ENCODE measurements around the gene RALY.
"Not testable (repeated sequence)": the region's sequence is repeated elsewhere in the genome, so short reads cannot be mapped to it uniquely, and the experiment has no call there.

RALY gene

DNA sequence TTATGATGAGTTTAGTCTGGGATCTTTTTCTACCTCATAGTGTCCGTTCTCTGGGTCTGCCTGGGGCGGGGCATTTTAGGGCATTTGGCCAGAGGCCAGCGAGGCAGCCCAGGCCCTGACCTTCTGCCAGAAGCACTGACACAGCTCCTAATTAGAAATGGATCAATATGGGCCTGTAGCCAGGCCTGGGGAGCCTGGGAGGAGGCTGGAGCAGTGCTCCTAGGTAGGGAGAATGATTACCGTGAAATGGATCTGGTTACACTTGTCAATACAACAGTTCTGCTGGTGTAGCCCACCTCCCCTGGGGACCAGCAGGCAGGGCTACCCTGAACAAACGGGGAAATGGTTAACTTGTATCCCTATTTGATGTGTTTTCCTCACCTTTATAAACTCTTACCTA, 23.0 kb downstream of the RALY start:
- DNase-seq (ENCODE audit: low spot score): no peak

DNA sequence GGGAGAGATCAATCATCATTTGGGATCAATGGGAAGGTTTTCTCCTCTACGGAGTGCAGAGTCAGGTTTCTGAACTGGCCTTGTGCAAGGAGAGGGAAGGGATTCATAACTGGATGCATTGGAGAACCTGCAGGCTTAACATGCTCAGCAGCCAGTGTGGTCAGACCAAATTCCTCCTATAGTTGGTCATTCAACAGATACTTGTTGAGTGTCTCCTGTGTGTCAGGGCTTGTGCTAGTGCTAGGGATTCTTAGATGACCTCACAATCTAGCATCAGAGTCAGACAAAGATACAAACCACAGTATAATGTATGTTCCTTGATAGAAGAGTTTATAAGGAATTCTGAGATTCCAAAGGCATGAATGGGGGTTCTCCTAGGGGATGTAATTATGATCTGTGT, 23.9 kb downstream of the RALY start:
- DNase-seq (ENCODE audit: low spot score): no peak

DNA sequence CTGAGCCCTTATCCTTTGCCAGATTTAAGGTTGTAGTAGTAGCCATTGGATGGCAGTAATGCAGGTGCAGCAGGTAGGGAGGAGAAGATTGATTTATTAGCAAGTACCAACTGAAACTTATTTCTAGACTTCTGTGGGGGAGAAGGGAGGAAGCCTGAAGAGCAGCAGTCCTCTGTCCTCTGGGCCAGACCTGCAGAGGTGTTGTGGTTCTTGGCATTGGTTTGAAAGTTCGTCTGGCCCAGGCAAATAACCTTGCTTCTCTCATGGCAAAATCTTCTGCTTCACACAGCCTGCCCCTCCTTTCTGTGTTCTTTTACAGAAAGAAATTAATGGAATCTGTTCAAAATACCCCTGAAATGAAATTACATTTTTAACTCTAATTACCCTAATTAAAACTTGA, 24.5 kb downstream of the RALY start:
- no peak for DNase-seq (ENCODE audit: low spot score)

DNA sequence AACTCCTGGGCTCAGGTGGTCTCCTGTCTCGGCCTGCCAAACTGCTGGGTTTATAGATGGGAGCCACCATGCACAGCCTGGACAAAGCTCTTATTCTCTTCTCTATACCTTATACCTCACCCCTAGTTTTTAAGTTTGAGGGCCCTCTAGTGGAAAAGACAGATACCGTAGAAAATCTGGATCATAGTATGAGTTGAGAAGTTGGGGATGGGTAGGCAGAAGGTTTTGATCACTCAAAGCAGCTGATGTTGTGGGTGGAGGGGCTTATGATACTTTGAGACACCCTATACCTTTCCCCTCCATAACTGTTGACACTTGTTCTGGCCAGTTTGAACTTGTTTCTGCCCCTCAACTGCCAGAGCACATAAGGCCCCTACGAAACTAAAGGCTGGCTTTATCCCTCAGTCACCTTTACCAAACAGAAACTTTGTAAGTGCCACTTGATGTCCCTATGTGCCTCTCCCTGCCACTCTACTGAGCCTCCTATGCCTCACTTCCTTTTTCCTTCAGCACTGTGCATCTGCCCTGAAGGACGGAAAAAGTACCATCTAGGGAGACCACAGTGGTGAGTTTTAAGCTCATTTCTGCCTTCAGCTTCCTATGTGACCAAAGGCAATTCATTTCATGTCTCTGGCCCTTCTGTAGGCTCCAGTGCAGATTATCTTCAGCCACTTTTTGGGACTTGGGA, 28.6 kb downstream of the RALY start:
- DNase-seq (ENCODE audit: low spot score): no peak

DNA sequence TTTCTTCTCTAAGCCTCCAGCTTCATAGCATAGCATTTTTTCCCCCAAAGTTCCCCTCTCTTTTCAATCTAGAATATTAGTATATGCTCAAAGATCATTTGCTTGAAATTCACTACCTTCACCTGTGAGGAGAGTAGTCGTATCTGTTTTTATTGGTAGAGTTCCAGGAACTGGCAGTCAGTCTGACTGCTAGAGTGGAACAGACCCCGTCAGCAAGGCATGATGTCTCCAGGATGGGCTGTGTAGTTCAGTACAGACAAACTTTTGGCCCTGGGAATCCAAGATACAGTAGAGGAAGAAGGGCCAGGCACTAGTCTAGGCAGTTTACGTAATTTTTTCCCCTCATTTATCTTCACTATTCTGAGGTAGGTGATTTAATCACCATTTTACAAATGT, 29.1 kb downstream of the RALY start:
- no peak for DNase-seq (ENCODE audit: low spot score)

DNA sequence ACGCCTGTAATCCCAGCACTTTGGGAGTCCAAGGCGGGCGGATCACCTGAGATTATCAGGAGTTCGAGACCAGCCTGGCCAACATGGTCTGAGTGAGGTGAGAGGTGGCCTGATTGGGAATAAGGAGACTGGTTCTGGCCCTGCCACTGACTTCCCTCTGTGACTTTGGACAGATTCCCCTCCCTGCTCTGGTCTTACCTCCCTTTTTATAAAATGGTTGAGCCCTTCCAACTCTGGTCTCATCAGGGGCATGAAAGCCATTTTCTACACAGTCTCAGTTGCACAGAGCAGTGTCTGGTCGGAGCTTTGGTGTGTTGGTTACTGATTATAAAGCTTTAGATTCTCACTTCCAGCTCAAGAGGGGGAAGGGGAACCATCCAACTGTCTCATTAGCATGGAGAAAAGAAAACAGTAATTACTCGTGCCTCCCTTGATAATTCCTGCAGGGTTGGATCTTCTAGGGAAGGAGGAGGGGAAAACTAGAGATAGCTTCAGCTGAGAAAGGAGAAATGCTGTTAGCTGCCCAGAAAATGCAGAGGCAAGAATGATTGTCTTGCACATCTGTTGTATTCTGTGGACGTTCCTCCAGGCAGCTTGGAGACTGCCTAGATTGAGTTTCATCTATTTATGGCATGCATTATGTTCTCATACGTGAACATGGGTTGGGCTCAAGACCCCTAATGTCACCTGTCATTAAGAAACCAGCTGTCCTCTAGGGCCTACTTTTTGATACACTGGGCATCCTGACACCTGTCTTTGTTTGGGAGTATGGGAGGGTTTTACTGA, 30.4 kb downstream of the RALY start:
- no peak for DNase-seq (ENCODE audit: low spot score)

DNA sequence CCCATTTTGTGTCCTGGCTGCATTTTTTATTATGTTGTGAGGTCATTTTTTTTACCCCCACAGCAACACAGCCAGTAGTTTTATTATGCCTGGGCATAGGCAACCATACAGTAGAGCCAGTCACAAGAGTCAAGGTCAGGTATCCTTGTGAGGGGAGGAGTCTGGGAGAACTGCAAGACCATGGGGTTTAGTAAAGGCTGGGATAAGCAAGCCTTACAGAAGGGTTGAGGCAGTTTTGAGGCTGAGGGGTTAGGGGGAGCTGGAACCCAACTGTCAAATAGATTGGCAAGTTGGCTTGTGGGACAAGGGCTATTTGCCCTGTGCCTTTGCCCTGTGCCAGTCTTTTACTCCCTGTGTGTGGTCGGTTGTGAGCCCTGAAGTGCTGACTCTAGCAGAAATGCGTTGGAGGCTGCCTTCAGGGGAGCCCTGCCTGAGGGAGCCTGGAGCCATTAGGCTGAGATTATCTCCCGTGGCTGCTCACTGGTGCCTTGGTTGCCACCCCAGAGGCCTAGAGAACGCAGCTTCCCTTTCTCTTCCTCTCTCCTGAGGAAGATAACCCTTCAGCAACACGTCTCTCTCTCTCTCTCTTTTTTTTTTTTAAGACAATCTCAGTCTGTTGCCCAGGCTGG, 31.1 kb downstream of the RALY start:
- DNase-seq (ENCODE audit: low spot score): no peak

DNA sequence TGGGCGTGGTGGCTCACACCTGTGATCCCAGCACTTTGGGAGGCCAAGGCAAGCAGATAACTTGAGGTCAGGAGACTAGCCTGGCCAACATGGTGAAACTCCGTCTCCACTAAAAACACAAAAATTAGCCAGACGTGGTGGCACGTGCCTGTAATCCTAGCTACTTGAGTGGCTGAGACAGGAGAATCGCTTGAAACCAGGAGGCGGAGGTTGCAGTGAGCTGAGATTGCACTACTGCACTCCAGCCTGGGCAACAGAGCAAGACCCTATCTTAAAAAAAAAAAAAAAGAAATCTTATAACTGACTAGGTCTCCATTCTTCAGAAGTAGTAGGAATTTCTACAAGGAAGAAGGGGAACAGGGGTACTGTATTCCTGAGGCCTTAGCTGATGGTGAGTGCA, 34.3 kb downstream of the RALY start:
- DNase-seq (ENCODE audit: low spot score): not testable (repeated sequence)

DNA sequence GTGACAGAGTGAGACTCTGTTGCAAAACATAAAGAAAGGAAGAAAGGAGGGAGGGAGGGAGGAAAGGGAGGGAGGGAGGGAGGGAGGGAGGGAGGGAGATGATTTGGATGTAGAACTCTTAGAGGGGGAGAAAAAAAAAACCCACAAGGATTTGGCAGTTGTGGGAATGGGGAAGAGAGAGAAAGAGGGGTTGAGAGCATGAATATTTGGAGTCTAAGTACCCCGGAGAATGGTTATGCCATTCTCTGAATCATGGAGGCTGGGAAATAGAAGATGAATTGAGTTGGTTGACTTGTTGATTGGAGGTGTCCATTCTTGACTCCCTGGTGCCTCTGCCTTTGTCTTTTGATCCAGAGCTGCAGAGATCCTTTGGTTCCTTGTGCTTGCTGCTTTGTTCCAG, 35.7 kb downstream of the RALY start:
- no peak for DNase-seq (ENCODE audit: low spot score)

DNA sequence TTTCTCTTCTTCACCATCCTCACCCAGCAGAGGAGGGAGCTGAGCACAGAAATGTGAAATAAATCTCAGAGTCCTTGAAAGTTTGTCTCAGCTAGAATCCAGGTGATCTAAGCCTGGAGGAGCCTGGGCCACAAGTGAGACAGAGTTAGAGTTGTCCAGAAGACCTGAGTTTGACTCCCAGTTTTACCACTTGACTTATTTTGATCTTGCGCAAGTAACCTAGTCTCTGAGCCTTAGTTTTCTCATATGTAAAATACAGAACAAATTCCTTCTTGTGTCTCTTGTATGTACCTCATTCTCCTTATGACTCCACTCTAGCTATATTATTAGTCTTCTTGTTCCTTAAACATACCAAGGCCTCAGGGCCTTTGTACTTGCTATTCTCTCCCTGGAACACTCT, 36.7 kb downstream of the RALY start:
- DNase-seq (ENCODE audit: low spot score): no peak

DNA sequence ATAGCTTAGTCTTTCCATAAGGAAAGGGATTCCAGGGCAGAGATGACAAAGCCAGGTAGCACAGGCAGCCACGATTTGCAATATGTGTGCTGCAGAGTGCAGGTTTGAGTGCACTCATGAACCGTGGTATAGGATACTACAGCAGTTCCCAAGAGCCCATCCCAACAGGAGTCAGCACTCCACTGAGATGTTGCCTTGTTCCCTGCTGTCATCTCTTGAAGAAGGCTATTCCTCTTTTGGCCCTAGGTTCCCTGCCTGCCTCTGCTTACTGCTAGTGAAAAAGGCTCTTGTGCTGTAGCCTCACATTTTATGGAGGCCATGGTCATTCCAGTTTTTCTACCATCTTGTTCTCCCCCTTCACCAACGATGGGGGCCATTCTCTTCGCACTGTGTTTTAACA, 40.2 kb downstream of the RALY start:
- no peak for DNase-seq (ENCODE audit: low spot score)

DNA sequence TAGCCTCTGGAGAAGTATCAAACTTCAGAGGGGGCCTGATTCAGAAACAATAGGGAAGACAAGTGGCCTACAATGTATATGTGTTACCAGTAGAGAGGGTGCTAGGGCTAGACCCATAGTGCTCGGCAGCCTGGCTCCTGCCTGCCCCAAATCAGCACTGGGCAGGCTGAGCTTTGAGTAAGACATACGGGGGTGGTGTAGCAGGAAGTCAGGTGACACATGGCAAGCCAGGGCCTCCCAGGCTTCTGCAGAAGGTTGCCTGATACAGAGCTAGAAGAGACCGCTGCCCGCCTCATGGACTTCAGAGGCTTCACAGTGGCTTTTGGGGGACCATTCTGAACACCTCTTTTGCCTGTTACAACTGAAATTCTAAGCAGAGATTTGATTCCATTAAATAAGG, 43.4 kb downstream of the RALY start:
- no peak for DNase-seq (ENCODE audit: low spot score)

DNA sequence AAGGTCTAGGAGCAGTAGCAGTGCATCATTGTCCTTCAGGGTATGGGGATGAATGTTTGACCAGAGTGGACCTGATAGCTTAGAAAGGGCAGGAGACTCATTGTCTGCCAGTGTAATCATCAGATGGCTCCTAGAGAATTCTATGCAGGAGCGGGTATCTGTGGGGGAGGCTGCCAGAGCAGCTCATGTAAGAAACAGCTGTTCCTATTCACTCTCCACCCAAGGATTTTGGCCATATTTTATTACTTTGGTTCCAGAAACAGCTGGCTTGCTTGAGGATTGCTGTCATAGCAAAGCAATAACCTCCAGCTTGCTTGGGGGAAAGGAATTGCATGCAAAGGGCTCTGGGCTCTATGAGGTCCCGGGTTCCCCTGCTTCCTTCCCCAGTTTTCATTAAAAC, 44.1 kb downstream of the RALY start:
- no peak for DNase-seq (ENCODE audit: low spot score)

DNA sequence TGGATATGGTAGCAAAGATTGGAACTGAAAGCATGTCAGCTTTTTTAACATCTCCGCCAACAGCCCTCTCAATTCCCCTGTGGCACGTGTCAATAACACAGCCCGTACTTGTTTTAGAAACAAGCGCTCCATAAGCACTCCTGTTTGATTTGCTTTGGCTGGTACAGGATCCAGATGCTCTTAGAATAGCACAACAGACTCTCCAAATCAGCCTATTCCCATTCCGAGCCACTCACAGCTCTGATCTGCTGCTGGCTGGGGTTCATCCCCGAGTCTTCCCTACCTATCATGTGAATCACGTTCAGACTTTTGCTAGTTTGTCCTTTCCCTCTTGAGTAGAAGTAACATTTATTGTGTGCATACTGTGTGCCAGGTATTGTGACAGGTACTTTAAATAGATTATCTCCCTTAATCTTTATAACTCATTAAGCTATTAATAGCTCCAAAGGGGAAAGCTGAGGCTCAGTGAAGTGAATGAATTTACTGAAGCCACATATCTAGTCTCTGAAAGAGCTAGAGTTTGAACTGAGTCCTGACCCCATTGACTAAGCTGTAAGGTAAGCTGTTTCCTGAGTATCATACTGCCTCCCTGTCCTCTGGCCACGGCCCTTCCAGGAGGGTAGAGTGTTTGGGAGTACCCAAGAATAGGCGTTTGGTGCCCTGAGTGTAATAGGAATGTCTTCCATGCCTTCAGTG, 46.7 kb downstream of the RALY start:
- DNase-seq (ENCODE audit: low spot score): no peak

DNA sequence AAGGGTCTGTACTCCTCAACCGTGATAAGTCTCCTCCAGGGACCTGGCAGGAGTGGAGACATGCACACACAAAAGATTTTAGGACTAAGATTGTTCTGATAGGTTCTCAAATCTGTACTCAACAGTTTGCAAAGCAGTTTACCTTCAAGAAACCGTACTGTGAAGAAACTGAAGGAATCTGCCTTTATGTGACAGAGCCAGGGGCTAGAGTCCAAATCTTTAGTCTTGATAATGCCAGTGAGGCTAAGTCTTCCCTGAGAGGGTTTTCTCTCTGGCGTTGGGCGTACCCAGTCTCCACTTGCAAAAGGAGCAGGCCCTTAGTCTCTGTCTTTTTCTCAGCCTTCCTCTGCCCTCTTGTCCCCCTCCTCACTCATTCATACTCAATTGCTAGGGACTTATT, 47.5 kb downstream of the RALY start:
- no peak for DNase-seq (ENCODE audit: low spot score)

DNA sequence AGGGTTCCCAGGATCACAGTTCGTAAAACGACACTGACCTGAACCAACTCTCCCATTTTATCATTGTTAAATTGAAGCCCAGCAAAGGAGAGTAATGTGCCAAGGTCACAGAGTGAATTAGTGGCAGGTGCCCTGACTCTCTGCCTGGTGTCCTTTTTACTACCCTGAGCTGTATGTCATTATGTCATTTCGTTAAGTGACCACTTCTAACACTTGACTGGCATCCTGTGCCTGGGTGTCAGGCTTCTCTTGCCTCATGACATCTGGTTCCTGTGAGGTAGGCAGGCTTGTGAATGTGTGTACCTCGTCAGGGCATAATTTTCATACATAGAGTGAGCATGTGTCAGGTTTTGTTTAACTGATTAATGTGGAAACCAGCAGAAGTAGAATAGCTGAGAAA, 48.6 kb downstream of the RALY start:
- no peak for DNase-seq (ENCODE audit: low spot score)

DNA sequence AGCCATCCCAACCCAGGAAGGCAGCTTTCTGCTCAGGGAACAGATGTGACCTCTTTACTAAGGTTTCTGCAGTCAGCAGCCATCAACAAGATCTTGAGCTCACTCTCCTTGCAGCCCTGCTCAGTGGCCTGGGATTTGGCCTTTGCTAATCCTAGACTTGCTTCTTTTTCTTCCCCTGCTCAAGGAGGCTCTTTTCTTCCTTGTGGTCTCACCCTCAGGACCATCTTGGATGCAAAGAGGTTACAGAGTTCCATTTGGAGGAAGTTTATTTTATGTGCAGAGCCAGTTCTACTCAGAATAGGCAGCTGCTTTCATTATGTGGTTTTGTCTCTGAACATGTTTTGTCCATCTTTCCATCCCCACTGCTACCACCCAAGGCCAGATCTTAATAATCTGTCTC, 49.3 kb downstream of the RALY start:
- no peak for DNase-seq (ENCODE audit: low spot score)

DNA sequence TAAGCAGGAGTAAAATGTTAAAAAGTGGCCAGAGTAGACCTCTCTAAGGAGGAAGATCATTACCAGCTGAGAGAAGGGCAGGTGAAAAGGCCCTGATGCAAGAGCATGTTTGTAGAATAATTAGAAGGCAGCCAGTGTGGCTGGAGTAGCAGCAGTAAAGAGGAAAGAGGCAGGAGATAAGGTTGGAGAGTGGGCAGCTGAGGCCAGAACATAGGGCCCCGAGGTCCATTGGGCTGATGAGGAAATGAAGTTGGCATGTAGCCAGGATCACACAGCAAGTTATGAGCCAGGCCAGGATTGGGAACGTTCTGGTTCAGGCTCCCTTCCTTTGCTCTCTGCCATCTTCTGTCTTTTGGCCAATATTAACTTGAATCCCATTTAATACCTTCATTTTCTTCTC, 51.6 kb downstream of the RALY start:
- no peak for DNase-seq (ENCODE audit: low spot score)

DNA sequence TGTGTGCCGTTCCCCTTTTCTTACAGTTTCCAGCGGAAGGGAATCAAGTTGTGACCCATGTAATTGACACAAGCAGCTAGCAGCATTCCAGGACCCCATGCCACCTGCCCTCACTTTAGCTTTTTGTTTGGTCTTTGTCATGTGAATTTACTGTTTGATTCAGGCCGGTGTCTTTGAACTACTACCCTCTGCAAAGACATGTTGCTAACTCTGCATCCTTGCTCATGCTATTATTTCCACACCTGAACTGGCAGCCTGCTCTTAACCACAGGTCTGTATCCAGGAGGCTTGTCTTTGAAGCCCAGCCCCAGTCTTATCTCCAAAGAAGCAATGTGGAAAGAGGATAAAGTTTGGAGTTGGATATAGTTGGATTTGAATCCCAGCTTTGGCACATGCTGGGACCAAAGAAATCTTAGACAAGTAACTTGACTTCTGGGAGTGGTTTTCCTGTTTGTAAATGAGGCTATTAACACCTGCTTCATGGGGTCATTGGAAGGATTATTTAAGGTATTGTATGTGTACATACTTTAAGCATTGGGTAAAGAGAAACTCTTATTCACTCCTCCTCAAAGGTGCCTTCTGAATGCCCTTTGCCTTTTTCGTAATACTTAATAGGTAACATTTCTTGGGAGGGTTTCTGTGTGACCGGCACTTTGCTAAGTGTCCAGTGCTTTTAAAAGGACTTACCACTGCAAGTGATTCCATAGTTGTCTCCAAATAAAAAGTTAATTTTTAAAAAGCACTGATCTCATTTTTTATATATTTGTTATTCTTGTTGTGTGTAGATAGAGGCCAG, 52.4 kb downstream of the RALY start:
- DNase-seq (ENCODE audit: low spot score): no peak

DNA sequence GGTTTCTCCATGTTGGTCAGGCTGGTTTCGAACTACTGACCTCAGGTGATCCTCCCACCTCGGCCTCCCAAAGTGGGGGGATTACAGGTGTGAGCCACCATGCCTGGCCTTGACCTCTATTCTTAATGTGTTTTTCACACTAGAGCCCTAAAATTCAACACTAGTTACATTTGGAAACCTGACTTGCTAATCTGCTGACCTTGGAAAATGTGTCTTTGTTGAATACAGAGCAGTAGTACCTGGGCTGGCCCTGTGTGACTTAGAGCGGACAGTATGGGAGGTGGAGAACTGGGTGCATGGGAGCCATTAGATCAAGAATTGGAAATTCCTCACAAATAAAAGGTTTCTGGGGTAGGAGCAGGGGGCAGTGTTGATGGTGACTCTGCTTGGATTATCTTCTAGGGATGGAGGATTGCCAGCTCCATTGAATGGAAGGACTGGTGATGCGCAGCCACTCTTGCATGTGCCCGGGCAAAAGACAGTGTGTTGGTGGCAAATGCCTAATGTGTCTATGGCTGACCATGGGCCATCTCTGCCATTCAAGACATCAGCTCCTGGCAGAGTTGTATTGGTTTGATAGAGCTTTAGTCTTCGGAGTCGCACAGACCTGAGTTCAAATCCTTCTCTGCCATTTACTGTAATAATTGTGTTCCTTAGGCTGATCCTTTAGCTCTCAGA, 53.4 kb downstream of the RALY start:
- no peak for DNase-seq (ENCODE audit: low spot score)

DNA sequence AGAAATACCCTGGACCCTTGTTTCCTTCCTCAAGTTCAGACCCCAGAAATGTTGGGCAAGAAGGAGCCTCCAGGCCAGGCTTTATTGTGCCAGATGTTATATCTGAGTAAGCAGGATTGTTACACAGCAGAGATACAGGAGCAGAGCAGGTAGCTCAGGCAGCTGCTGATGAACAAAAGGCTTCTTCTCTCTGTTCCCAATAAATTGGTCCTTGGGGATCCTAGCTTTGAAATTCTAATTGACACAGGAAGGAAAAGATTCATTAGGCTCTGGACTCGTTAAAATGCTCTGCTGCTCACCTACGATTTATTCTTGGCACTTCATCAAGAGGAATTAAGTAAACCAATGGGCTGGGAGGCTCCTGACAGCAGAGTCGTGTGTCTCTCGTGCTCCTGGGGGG, 54.2 kb downstream of the RALY start:
- DNase-seq (ENCODE audit: low spot score): no peak

Measured in left forelimb (tissue), 1 donor.